ENCODE measurements around the gene APPBP2. TPM values are rescaled to one million over a fixed set of nuclear protein-coding genes. Genes with fewer than 3 reads are reported as not detected.
"Not testable (repeated sequence)": the region's sequence is repeated elsewhere in the genome, so short reads cannot be mapped to it uniquely, and the experiment has no call there.

APPBP2 gene
- total RNA-seq, 3 donors from 2014 or later: 26.6 to 41.9 (median 30.2) TPM

DNA sequence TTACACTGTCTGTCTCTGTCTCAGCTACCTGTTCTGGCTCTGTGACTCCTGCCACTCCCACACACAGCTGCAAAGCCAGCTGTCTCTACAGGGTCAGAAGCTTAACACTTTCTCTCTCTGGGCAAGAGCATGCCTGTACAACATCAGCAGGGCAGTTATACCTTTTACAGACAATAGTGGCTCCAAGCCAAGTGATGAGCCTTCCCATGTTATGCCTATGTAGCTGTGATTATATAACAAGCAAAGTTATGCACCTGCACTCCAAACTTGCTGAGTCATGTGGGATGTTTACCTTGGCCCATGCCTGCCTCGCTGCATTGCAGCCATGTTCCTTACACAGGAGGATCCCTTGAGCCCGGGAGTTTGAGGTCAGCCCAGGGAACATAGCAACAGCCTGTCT lies 31.8 kb upstream of the APPBP2 start:
- Histone ChIP-seq H3K4me1 (no peaks in the 10 kb centered on the region), H3K4me3 (no peak overlapping the region), H3K9me3 (peaks cover 0 to 10% of the 10 kb centered on the region in 2 donors), H3K36me3 (no peaks in the 10 kb centered on the region), H3K27ac (no peak overlapping the region), H3K27me3 (no peaks in the 10 kb centered on the region)
- DNase-seq (ENCODE audit: low spot score in 2 of 2): no peak
- TF ChIP-seq POLR2AphosphoS5 (IDR thresholded peaks at IDR 0.05) (no peak), POLR2A (IDR thresholded peaks at IDR 0.05) (no peak)
- TF ChIP-seq, protein P1, sequence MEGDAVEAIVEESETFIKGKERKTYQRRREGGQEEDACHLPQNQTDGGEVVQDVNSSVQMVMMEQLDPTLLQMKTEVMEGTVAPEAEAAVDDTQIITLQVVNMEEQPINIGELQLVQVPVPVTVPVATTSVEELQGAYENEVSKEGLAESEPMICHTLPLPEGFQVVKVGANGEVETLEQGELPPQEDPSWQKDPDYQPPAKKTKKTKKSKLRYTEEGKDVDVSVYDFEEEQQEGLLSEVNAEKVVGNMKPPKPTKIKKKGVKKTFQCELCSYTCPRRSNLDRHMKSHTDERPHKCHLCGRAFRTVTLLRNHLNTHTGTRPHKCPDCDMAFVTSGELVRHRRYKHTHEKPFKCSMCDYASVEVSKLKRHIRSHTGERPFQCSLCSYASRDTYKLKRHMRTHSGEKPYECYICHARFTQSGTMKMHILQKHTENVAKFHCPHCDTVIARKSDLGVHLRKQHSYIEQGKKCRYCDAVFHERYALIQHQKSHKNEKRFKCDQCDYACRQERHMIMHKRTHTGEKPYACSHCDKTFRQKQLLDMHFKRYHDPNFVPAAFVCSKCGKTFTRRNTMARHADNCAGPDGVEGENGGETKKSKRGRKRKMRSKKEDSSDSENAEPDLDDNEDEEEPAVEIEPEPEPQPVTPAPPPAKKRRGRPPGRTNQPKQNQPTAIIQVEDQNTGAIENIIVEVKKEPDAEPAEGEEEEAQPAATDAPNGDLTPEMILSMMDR (IDR thresholded peaks at IDR 0.05): no peak
- intact Hi-C loops (cut with DNase I; ENCODE audit: low total_unique reads): no loop called here

DNA sequence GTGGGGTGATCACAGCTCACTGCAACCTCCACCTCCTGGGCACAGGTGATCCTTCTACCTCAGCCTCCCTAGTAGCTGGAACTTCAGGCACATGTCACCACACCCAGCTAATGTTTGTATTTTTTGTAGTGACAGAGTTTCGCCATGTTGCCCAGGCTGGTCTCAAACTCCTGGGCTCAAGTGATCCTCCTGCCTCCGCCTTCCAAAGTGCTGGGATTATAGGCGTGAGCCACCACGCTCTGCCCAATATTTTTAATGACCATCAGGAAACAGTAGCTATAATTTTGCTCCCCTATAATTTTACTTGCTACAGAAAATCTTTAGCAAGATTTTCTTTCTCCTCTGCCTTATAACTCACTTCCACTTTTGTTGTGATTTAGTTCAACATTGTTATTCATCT lies 29.7 kb upstream of the APPBP2 start:
- TF ChIP-seq POLR2AphosphoS5 (IDR thresholded peaks at IDR 0.05) (no peak), POLR2A (IDR thresholded peaks at IDR 0.05) (no peak)
- TF ChIP-seq, protein P1 (IDR thresholded peaks at IDR 0.05): no peak
- no peak overlapping the region for H3K27ac ChIP-seq
- no peak overlapping the region for H3K4me3 ChIP-seq
- peaks cover 0 to 10% of the 10 kb centered on the region in 2 donors for H3K9me3 ChIP-seq
- H3K27me3 ChIP-seq: no peaks in the 10 kb centered on the region
- no peaks in the 10 kb centered on the region for H3K4me1 ChIP-seq
- no peaks in the 10 kb centered on the region for H3K36me3 ChIP-seq
- no peak for DNase-seq (ENCODE audit: low spot score in 2 of 2)
- intact Hi-C loops (cut with DNase I; ENCODE audit: low total_unique reads): no loop called here

DNA sequence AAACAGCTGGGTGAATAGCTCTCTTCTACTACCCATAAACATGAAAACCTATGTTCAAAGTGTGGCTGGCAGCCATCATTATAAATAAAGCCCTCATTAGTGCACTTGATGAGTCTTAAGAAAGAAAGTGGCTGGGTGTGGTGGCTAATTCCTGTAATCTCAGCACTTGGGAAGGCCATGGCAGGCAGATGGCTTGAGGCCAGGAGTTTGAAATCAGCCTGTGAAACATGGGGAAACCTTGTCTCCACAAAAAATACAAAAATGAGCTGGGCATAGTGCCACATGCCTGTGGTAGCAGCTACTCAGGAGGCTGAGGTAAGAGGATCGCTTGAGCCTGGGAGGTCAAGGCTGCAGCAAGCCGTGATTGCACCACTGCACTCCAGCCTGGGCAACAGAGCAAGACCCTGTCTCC lies 28.3 kb upstream of the APPBP2 start:
- H3K27ac ChIP-seq: no peak overlapping the region
- intact Hi-C loops (cut with DNase I; ENCODE audit: low total_unique reads): no loop called here
- no peaks in the 10 kb centered on the region for H3K27me3 ChIP-seq
- no peaks in the 10 kb centered on the region for H3K4me1 ChIP-seq
- peaks cover 0 to 10% of the 10 kb centered on the region in 2 donors for H3K9me3 ChIP-seq
- no peak for TF ChIP-seq POLR2AphosphoS5 (IDR thresholded peaks at IDR 0.05)
- TF ChIP-seq, protein P1 (IDR thresholded peaks at IDR 0.05): no peak
- no peak for TF ChIP-seq POLR2A (IDR thresholded peaks at IDR 0.05)
- H3K36me3 ChIP-seq: no peaks in the 10 kb centered on the region
- H3K4me3 ChIP-seq: no peak overlapping the region
- no peak for DNase-seq (ENCODE audit: low spot score in 2 of 2)

DNA sequence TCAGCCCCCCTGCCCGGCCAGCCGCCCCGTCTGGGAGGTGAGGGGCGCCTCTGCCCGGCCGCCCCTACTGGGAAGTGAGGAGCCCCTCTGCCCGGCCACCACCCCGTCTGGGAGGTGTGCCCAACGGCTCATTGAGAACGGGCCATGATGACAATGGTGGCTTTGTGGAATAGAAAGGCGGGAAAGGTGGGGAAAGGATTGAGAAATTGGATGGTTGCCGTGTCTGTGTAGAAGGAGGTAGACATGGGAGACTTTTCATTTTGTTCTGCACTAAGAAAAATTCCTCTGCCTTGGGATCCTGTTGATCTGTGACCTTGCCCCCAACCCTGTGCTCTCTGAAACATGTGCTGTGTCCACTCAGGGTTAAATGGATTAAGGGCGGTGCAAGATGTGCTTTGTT lies 26.2 kb upstream of the APPBP2 start:
- DNase-seq (ENCODE audit: low spot score in 2 of 2); intact Hi-C loops (cut with DNase I; ENCODE audit: low total_unique reads); H3K27ac ChIP-seq: not testable (repeated sequence)

GRCh38 chr17:60548990-60549389 lies 22.9 kb upstream of the APPBP2 start:
- no peaks in the 10 kb centered on the region for H3K9me3 ChIP-seq
- no peak overlapping the region for H3K4me3 ChIP-seq
- TF ChIP-seq, protein P1 (IDR thresholded peaks at IDR 0.05): no peak
- no peak for TF ChIP-seq POLR2AphosphoS5 (IDR thresholded peaks at IDR 0.05)
- TF ChIP-seq POLR2A (IDR thresholded peaks at IDR 0.05): no peak
- H3K27me3 ChIP-seq: no peaks in the 10 kb centered on the region
- no peak overlapping the region for H3K27ac ChIP-seq
- no peaks in the 10 kb centered on the region for H3K36me3 ChIP-seq
- intact Hi-C loops (cut with DNase I; ENCODE audit: low total_unique reads): no loop called here
- H3K4me1 ChIP-seq: no peaks in the 10 kb centered on the region
- no peak for DNase-seq (ENCODE audit: low spot score in 2 of 2)

More for the DNA sequence above, 26.2 kb upstream of the APPBP2 start:
- not testable (repeated sequence) for H3K27me3 ChIP-seq, H3K4me3 ChIP-seq, H3K4me1 ChIP-seq, H3K9me3 ChIP-seq, H3K36me3 ChIP-seq

Measured in breast epithelium (tissue), 4 donors.